CD4-positive, alpha-beta T cell treated with Interleukin-12 subunit alpha and Interleukin-12 subunit beta, for 1 hour (primary cell): ENCODE data around the gene NMNAT2.
"Not testable (repeated sequence)": the region's sequence is repeated elsewhere in the genome, so short reads cannot be mapped to it uniquely, and the experiment has no call there.

ENCODE experiments used
- DNase-seq: peaks from one replicate; pipeline ENCODE4 v3.0.0-alpha.2; 2020

Gene NMNAT2

DNA sequence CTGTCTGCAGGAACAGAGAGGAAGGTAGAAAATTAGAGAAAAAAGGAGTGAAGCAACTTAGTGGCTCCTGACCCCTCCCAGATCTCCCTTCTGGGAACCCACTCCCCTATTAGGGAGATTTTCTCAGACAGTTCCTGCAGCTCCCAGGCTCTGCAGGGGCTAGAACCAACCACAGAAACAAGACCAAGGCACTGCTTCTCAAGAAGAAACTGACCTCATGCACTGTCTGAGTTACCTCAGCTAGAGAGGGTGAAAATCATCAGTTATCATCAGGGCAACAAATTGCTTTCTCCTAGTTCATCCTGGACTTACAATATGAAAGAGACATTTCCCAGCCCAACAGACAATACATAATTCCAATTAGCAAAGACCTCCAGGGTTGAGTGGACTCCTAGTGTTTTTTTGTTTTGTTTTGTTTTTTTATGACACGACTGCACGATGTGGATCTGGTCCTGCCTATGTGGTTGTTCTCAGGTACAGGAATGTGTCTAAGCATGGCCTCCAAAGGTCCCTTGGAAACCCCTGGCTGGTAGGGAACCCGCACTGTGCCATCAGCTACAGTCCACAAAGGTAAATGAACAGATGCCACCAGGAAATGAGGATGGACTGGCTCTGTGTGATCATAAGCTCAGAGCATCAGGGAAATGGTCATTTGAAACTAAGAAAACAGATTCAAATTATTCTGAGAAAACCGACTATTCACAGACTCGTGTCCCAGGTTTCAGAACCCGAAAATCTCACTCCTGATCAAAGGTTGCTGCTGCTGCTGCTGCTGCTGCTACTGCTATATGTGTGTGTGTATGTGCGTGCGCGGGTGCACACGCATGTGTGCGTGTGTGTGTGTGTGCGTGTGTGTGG, 166.8 kb downstream of the NMNAT2 start:
- DNase-seq = no peak

- DNase-seq = no peak
Observed at GRCh38 chr1:183249941-183250452, 168.2 kb downstream of the NMNAT2 start.

GRCh38 chr1:183248989-183249691, 169.0 kb downstream of the NMNAT2 start:
- no peak for DNase-seq

GRCh38 chr1:183247931-183248330, 170.2 kb downstream of the NMNAT2 start:
- DNase-seq = no peak

- DNase-seq = no peak
Observed at GRCh38 chr1:183247484-183247883, 170.7 kb downstream of the NMNAT2 start.

GRCh38 chr1:183247066-183247465, 171.1 kb downstream of the NMNAT2 start:
- no peak for DNase-seq

- no peak for DNase-seq
Observed at GRCh38 chr1:183246436-183246835, 171.7 kb downstream of the NMNAT2 start.

GRCh38 chr1:183245357-183245756, 172.8 kb downstream of the NMNAT2 start:
- DNase-seq = no peak

DNA sequence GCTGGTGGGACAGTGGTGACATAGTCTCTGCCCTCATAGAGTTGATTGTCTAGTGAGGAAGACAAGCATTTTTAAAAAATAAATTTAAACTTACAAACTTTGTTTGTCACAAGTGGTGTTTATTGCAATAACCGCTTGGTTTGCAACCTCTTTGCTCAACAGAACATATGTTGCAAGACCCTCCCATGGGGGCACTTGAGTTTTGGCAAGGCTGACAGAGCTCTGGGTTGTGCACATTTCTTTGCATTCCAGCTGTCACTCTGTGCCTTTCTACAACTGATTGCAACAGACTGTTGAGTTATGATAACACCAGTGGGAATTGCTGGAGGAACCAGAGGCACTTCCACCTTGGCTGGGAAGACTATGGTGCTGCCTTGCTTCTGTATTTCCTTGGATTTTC, 173.7 kb downstream of the NMNAT2 start:
- DNase-seq = no peak

- no peak for DNase-seq
Observed at GRCh38 chr1:183243161-183244050, 174.8 kb downstream of the NMNAT2 start.

- no peak for DNase-seq
Observed at GRCh38 chr1:183242556-183242955, 175.6 kb downstream of the NMNAT2 start.

GRCh38 chr1:183241471-183241870, 176.7 kb downstream of the NMNAT2 start:
- DNase-seq = no peak

DNA sequence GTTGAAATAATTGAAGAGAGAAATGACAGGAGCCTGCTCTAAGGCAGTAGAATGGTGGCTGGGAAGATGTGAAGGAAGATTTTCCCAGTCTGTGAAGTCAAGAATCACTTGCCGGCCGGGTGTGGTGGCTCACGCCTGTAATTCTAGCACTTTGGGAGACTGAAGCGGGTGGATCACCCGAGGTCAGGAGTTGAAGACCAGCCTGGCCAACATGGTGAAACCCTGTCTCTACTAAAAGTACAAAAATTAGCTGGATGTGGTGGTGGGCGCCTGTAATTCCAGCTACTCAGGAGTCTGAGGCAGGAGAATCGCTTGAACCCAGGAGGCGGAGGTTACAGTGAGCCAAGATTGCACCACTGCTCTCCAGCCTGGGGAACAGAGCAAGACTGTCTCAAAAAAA, 177.3 kb downstream of the NMNAT2 start:
- not testable (repeated sequence) for DNase-seq

DNA sequence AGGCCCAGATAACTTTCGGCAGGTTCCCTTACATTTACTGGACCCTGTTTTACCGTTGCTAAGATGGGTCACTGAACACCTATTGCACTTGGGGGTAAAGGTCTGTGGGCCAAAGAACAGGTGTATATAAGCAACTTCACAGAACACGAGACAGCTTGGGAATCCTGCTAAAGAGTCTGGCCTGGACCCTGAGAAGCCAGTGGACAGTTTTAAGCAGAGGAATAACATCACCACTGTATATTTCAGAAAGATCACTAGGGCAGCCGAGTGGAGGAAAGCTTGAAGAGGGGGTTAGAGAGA, 177.7 kb downstream of the NMNAT2 start:
- DNase-seq = no peak

- DNase-seq = no peak
Observed at GRCh38 chr1:183239793-183240525, 178.2 kb downstream of the NMNAT2 start.

DNA sequence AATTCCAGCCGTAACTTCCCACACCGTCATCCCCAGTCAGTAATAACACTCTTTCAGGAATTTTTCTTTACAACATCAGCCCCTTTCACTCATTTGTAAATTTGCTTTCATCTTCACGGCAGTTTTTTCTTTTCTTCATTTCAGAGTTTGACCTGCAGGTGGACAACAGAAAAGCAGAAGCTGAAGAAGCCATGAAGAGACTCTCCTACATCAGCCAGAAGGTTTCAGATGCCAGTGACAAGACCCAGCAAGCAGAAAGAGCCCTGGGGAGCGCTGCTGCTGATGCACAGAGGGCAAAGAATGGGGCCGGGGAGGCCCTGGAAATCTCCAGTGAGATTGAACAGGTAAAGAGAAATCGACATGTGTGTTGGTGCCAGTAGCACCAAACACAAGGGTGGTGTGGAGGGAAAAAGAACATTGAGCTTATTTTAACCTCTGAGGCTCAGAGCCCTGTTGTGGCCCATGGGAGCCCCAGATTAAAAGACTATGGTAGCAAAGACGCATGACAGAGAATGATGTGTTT, 178.9 kb downstream of the NMNAT2 start:
- DNase-seq = no peak

DNA sequence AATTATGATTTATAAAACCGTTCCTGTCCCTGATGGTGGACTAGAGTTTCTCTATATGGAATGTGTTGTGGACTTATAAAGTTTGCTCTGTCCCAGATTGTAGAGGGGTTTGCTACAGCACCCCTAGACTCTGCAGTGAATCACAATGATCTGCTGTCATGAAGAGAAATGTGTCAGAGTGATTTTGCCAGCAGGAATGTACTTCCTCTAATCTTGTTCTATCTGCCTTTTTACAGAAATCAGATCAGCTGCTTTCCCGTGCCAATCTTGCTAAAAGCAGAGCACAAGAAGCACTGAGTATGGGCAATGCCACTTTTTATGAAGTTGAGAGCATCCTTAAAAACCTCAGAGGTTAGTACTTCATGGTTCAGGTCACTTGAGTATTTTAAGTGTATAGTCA, 180.1 kb downstream of the NMNAT2 start:
- no peak for DNase-seq

DNA sequence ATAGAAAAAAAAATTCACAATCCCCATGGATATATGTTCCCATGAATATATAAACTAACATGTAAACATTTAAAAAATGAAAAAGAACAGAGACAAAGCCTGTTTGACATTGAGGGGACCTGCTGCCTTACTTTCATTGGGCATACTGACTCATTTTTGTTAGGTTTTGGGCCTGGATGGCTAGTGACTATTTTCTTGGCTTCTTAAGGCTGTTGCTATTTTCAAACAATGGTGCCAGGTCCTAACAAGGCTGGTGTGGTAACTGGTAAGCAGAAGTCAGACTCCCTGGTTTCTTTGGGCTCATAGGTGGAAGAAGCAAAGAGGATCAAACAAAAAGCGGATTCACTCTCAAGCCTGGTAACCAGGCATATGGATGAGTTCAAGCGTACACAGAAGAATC, 181.1 kb downstream of the NMNAT2 start:
- DNase-seq = no peak

- no peak for DNase-seq
Observed at GRCh38 chr1:183236158-183236725, 181.9 kb downstream of the NMNAT2 start.

GRCh38 chr1:183235503-183235902, 182.7 kb downstream of the NMNAT2 start:
- DNase-seq = no peak

- no peak for DNase-seq
Observed at GRCh38 chr1:183234660-183235476, 183.3 kb downstream of the NMNAT2 start.
